NCI-H1048 (cell line): Measurements from ENCODE around the gene NOS2.
"Not testable (repeated sequence)": the region's sequence is repeated elsewhere in the genome, so short reads cannot be mapped to it uniquely, and the experiment has no call there.

ENCODE experiments used
- DNase-seq: peaks from one replicate; lab custom pipeline; 2025; lab: John Stamatoyannopoulos, UW

NOS2 gene

DNA sequence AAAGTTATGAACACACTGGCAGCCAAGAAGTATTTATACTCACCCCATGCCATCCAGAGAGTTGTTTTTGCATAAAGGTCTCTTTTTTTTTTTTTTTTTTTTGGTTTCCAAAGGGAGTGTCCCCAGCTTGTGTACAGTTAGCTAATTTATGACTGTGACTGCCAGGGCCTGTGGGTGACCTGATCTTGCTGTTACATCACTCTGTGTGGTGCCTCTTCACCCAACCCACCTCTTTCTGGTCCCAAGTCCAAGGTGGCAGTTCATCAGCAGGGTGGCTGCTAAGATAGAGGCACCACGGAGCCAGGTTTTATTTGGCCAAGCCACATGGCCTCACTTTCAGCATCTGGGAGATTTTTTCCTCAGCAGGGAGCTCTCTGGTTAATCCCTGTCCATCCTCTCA is at the start of gene NOS2:
Gene NOS2, minus strand, starts transcription at position 8 of the 400 bp plus-strand sequence. CDS start 1,720 bp downstream, outside the sequence.
- DNase-seq, result no peak

- no peak for DNase-seq
Observed at GRCh38 chr17:27849474-27850185, 49.3 kb upstream of the NOS2 start.

DNA sequence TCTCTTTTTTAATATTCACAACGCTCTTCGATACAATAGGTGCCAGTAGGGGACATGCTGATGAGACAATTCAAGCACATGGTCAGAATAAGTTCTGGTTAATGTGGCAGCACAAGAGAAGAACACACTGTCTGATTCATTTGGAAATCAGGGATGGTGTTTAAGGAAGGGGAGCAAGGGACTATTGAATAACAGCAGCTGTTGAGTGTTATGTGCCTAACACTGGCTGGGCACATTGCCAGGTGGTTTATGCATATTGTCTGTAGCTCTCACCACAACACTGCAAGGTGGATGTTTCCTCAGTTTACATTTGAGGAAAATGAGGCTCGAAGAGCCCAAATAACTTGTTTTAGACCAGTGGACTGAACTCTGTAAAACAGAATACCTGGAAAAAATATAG is 48.6 kb upstream of the NOS2 start:
- DNase-seq, result no peak

- not testable (repeated sequence) for DNase-seq
Observed at GRCh38 chr17:27846808-27847307, 46.5 kb upstream of the NOS2 start.

DNA sequence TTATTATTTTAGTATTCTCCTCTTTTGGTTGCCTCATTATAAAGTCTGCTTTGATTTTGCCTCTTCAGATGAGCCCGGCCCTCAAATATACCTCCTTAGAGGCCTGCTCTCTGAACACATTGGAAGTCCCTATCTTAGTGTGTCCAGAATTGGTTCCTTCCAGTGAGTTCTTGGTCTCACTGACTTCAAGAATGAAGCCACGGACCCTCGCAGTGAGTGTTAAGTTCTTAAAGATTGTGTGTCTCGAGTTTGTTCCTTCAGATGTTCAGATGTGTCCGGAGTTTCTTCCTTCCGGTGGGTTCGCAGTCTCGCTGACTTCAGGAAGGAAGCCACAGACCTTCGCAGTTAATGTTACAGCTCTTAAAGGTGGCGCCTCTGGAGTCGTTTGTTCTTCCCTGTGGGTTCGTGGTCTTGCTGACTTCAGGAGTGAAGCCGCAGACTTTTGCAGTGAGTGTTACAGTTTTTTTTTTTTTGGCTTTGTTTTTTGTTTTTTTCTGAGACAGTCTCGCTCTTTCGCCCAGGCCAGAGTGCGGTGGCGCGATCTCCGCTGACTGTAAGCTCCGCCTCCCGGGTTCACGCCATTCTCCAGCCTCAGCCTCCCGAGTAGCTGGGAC is 45.8 kb upstream of the NOS2 start:
- no peak for DNase-seq

DNA sequence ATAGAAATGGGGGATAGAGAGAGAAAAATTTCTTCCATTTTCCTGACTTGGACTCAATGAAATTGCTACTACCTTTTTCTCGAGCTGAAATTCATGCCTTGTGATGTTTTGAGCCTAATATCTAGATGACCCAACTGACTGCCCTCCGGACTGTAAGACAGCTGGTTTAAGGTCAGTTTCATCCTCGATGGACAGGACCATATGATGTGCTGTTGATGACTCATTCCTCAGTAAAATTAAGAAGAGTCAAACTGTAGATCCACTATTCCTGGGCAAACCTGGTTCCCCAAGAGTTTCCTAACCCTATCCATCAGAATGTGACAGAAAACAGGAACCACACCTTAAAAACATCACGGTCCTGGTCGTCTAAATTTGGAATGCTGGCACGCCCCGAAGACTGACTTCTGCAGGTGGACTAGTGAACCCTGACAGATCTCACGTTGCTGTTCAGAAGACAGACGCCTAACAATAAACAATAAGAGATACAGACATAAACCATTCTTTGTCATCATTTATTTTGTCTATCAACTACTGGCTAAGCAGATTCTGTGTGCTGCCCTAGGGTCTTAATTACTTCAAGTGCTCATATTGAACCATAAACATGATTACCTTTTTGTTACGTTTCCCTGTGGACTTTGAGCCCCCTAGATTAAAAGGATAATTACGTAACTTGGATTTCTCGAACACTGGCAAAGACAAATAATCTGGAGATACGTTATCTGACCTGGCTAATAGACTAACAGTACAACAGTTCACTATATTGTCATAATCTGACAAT is 45.1 kb upstream of the NOS2 start:
- no peak for DNase-seq

DNA sequence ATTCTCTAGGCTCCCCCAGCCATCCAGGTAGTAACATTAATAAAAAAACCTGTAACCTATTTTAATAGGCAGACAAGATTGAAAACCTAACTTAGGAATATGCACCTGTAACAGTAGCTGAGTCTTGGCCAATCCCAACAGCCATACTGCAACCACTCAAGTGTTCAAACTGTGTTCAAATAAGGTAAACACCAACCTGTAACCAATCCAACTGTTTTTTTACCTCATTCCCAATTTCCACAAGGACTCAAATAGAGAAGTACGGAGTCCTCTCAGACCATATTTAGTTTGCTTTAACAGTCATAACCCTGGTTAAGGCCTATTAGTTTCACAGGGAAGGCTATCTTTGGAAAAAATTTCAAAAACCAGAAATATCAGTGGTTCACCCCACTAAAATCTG is 40.4 kb upstream of the NOS2 start:
- DNase-seq, result no peak

GRCh38 chr17:27840406-27840678 is 40.0 kb upstream of the NOS2 start:
- not testable (repeated sequence) for DNase-seq

DNA sequence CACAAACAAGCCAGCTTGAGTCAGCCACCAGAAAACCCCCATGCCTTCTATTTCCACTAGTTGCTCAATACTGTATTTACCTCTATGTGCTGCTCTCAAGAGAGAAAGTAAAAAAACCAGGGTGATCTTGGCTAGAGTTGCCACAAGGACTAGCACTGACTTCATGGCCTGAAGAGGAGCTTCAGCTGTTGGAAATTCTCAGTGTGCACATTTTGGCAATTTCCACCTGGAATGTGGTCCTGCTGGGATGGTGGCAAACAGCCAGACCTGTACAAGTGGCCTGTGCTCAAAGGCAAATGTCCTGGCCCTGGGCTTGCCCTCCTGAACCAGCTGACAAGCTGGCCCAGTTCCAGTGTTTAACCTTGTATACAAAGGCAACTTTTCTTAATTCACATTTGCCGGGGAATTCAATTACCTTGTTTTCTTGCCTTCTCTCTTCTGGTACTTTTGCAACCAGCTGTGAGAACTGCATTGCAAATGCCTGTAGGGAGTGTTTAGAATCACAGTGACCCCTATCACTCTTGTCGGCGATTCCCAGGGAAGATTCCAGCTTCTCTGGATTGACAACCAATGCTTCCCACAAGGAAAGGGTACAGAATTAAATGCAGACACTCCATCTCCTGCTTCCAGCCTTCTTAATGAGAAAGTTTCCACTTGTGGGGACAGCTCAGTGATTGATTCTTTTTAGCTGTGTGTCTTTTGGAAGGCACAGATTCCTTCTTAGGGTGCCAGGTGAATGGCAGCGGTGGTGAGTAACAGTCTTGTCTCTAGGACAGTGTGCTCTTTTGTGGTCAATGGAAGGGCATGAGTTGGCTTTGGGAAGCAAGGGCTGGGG is 39.5 kb upstream of the NOS2 start:
- DNase-seq, result not testable (repeated sequence)

DNA sequence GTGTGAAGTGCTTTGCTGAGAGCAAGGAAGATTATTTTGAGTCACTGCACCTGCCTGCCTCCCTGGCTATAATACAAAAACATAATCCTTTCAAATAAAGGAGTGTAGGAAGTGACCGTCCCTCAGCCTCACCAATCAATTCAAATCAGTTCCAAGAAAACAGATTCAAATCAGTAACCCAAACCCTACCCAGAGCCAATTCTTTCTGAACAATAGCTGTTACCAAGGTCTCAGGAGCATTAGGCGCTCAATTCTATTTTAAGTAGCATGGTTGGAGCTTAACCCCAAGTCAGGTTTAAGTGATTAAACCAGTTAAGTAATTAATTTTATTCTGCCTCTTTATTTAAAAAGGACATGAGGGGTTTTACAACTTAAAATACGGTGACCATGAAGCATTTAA is 38.3 kb upstream of the NOS2 start:
- not testable (repeated sequence) for DNase-seq

- not testable (repeated sequence) for DNase-seq
Observed at GRCh38 chr17:27837769-27838168, 37.4 kb upstream of the NOS2 start.

DNA sequence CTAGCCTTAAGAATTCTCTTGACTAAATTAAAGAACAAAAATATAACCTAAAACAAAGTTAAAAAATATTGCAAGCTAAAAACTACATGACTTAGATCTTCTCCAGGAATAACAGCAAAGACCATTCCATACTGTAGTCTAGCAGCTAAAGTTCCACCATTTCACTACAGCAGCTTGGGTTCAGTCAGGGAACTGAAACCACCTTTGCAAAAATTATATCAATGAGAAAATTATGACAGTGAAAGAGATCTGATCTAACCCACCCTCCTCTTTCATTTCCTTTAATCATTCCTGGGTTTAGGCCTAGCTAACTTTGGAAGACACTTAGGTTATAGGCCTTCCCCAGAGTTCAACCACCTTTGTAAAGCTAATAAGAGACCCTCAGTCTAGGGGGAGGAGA is 36.3 kb upstream of the NOS2 start:
- DNase-seq, result no peak

DNA sequence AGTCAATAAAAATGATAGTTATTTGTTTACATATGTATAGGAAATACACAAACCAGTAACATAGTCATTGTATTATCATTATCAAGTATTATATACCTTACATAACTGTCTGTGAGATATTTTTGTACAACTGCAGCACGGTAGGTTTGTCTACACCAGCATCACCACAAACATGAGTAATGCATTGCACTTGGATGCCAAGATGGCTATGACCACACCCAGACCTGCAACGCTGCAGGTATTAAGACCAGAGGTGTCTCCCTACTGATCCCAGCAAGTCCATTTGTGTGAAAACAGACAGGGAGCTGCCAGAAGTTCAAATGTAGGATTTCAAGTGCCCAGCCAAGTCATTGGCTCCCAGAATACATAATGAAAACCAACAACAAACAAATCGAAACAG is 34.2 kb upstream of the NOS2 start:
- DNase-seq, result no peak

- DNase-seq, result no peak
Observed at GRCh38 chr17:27832831-27833230, 32.5 kb upstream of the NOS2 start.

DNA sequence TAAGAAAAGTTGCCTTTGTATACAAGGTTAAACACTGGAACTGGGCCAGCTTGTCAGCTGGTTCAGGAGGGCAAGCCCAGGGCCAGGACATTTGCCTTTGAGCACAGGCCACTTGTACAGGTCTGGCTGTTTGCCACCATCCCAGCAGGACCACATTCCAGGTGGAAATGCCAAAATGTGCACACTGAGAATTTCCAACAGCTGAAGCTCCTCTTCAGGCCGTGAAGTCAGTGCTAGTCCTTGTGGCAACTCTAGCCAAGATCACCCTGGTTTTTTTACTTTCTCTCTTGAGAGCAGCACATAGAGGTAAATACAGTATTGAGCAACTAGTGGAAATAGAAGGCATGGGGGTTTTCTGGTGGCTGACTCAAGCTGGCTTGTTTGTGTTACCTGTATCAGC is 29.6 kb upstream of the NOS2 start:
- DNase-seq, result not testable (repeated sequence)

- DNase-seq, result not testable (repeated sequence)
Observed at GRCh38 chr17:27829143-27829711, 28.9 kb upstream of the NOS2 start.

DNA sequence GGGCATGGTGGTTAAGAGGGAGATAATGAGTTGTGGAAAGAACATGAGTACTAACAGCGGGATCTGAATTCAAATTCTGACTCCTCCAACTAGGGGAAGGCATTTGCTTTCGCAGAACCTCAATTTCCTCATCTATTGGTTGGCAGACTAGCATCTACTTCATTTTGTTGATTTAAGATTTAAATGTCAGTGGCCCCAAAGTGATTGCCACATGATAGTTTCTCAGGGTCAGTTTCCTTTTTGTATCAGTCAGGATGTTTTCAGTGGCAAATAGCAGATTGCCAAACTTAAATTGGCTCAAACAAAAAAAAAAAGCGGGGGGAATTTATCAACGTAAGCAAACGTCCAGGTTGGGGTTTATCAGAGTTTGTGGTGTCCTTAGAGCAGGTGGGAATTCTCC is 25.1 kb upstream of the NOS2 start:
- DNase-seq, result no peak

GRCh38 chr17:27824745-27825144 is 24.4 kb upstream of the NOS2 start:
- no peak for DNase-seq

DNA sequence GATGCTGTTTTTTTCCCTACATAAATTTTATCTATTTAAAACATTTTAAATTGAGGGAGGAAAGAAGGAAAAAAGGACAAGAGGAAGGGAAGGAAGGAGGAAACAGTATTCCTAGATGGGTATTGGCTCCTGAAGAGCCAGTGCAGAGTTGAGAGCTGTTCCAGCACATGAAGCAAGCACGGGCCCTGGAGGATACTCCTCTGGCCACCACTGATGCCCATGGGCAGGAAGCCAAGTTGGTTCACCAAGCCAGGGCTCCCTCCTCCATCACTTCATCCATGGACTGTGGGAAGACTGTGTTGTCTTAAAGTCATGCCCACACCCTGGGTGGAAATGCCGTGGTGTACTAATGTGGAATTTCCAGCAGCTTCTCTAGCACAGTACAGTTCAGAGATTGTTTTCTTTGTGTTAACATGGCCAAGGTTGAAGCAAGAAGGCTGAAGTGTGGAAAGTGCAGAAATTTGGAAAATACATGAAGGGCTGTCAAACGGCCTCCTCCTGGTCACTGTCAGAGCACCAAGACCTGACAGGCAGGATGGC is 23.9 kb upstream of the NOS2 start:
- DNase-seq, result no peak

DNA sequence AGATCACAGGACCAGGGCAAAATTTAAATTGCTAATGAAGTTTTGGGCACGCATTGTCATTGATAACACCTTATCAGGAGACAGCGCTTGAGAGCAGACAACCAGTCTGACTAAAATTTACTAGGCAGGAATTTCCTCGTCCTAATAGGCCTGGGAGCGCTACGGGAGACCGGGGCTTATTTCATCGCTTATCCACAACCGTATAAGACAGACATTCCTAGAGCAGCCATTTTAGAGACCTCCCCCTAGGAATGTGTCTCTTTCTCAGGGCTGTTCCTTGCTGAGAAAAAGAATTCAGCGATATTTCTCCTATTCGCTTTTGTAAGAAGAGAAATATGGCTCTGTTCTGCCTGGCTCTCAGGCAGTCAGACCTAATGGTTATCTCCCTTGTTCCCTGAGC is 21.8 kb upstream of the NOS2 start:
- DNase-seq, result not testable (repeated sequence)

DNA sequence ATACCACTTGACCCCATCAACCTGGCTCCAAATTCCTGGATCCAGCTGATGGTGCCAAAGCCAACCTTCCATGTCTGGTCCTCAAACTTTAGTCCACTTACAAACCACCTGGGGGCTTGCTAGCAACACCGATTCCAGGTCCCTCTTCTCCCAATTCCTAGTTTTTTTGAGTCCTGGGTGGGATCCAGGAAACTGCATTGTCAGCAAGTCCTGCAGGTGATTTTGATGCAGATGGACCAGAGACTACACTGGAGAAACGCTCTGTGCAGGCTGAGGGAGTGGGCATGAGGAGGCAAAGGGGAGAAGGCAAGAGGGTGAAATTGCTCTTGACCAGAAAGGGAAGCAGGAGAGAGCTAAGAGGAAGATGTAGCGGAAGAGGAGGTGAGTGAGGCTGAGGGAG is 21.0 kb upstream of the NOS2 start:
- DNase-seq, result no peak

- no peak for DNase-seq
Observed at GRCh38 chr17:27819145-27819544, 18.8 kb upstream of the NOS2 start.
